OCI-LY7 (cell line): Measurements from ENCODE around the gene LRRC42. TPM values are rescaled to one million over a fixed set of nuclear protein-coding genes. Genes with fewer than 3 reads are reported as not detected.
"Not testable (repeated sequence)": the region's sequence is repeated elsewhere in the genome, so short reads cannot be mapped to it uniquely, and the experiment has no call there.

Source experiments
- BruUV-seq: library from RNA; stranded (reverse); fragments of 400-500 nt; replicated peaks from 2 replicates; lab custom pipeline; 2021; lab: Mats Ljungman, UMichigan
- CTCF ChIA-PET: fragments of 300-600 bp; sonication (Branson Sonifier 250); formaldehyde crosslinking; loops from one replicate; lab custom pipeline; 2022; ENCODE audit warnings: antibody characterized with exemption; ENCODE audit not compliant: unreplicated experiment; lab: Charles Lee
- POLR2A ChIA-PET: fragments of 300-600 bp; sonication (Branson Sonifier 250); formaldehyde crosslinking; loops from one replicate; lab custom pipeline; 2022; ENCODE audit warnings: antibody characterized with exemption; lab: Charles Lee
- DNase-seq: peaks from one replicate; pipeline ENCODE4 v3.0.0-alpha.2; 2015; ENCODE audit warnings: low spot score
- H2AFZ ChIP-seq: fragments of 200-600 bp; sonication (generic), shearing (Covaris generic); 2 replicates; pipeline ENCODE4 v1.6.1; 2014; ENCODE audit warnings: mild to moderate bottlenecking, antibody characterized with exemption, low read length, moderate library complexity
- H3K27ac ChIP-seq: fragments of 200-600 bp; sonication (generic); 2 replicates; pipeline ENCODE4 v1.5.1; 2014; ENCODE audit warnings: mixed run types, low read depth, mild to moderate bottlenecking, moderate library complexity, low read length, inconsistent platforms; ENCODE audit not compliant: poor library complexity, severe bottlenecking
- H3K36me3 ChIP-seq: fragments of 200-600 bp; sonication (generic); 2 replicates; pipeline ENCODE4 v1.6.1; 2014; ENCODE audit warnings: mild to moderate bottlenecking, antibody characterized with exemption, low read length, moderate library complexity, mixed read lengths; ENCODE audit not compliant: insufficient read depth
- H3K4me1 ChIP-seq: fragments of 200-600 bp; sonication (generic); 2 replicates; pipeline ENCODE4 v1.5.1; 2014; ENCODE audit warnings: mild to moderate bottlenecking, low read length; ENCODE audit not compliant: insufficient read depth, poor library complexity, severe bottlenecking
- H3K4me2 ChIP-seq: fragments of 200-600 bp; sonication (generic); 2 replicates; pipeline ENCODE4 v1.6.1; 2014; ENCODE audit warnings: mild to moderate bottlenecking, low read length
- H3K4me3 ChIP-seq: fragments of 200-600 bp; sonication (generic); 2 replicates; pipeline ENCODE4 v1.5.1; 2014; ENCODE audit warnings: mild to moderate bottlenecking, low read depth, low read length; ENCODE audit not compliant: poor library complexity, severe bottlenecking
- H3K79me2 ChIP-seq: fragments of 200-600 bp; sonication (generic); 2 replicates; pipeline ENCODE4 v1.6.1; 2016; ENCODE audit warnings: low read depth, mild to moderate bottlenecking, low read length, moderate library complexity, mixed read lengths; ENCODE audit not compliant: insufficient read depth
- H3K9me2 ChIP-seq: fragments of 200-600 bp; sonication (generic); 2 replicates; pipeline ENCODE4 v1.6.1; 2016; ENCODE audit warnings: mild to moderate bottlenecking, low read length, mixed read lengths; ENCODE audit not compliant: insufficient read depth
- H3K9me3 ChIP-seq: fragments of 200-600 bp; sonication (generic); 2 replicates; pipeline ENCODE4 v1.6.1; 2014; ENCODE audit warnings: mild to moderate bottlenecking, mixed run types, low read length, mixed read lengths
- H4K20me1 ChIP-seq: fragments of 200-600 bp; sonication (generic); 2 replicates; pipeline ENCODE4 v1.6.1; 2014; ENCODE audit warnings: mild to moderate bottlenecking, antibody characterized with exemption, low read length, moderate library complexity, mixed read lengths; ENCODE audit not compliant: insufficient read depth
- CTCF ChIP-seq: fragments of 200-600 bp; sonication (generic); conservative IDR thresholded peaks from 2 replicates; pipeline ENCODE4 v1.5.1; 2014; ENCODE audit warnings: mild to moderate bottlenecking, antibody characterized with exemption, low read length, moderate library complexity, mixed read lengths
- EZH2phosphoT487 ChIP-seq: fragments of 200-600 bp; sonication (generic); IDR thresholded peaks from 2 replicates; pipeline ENCODE4 v1.6.1; 2018; ENCODE audit warnings: low read depth, borderline replicate concordance, mild to moderate bottlenecking, mixed run types, antibody characterized with exemption, low read length, moderate library complexity, mixed read lengths
- intact Hi-C: fragments of 100-400 bp; cut with micrococcal nuclease; formaldehyde crosslinking; loops from one replicate; pipeline ENCODE4 v1.10.0; 2022; ENCODE audit not compliant: unreplicated experiment
- total RNA-seq, 2 experiments: library from RNA; depleted of rRNA in 1 of 2; stranded (reverse); fragments of >200 nt in 1 of 2; shearing (Covaris generic) in 1 of 2; gene quantifications; 2 replicates each; pipeline ENCODE4 v1.2.3, GENCODE V29; 2014 to 2022

The LRRC42 gene
- total RNA-seq, 2 experiments from 2014 or later = 17.5 to 18.5 TPM

GRCh38 chr1:53992085-53992874 is 46.1 kb downstream of the LRRC42 start:
- TF ChIP-seq EZH2phosphoT487 (no peak), CTCF (no peak)
- Histone ChIP-seq H3K4me3 (no peak overlapping the region), H4K20me1 (no peaks in the 10 kb centered on the region), H3K36me3 (no peaks in the 10 kb centered on the region), H3K79me2 (no peaks in the 10 kb centered on the region), H3K4me1 (no peaks in the 10 kb centered on the region), H2AFZ (no peak overlapping the region), H3K4me2 (no peak overlapping the region), H3K9me3 (no peaks in the 10 kb centered on the region), H3K27ac (no peak overlapping the region), H3K9me2 (no peaks in the 10 kb centered on the region)
- ChIA-PET POLR2A (no interaction called here), CTCF (no interaction called here)
- no peak for DNase-seq
- BruUV-seq = no TSS peak
- intact Hi-C loops = no loop called here

- H3K79me2 ChIP-seq, H3K36me3 ChIP-seq, H3K27ac ChIP-seq, H3K9me2 ChIP-seq, H3K4me3 ChIP-seq, BruUV-seq, H4K20me1 ChIP-seq, CTCF ChIA-PET, H3K4me2 ChIP-seq, H2AFZ ChIP-seq, H3K4me1 ChIP-seq, intact Hi-C loops, H3K9me3 ChIP-seq, DNase-seq: not testable (repeated sequence)
- POLR2A ChIA-PET = interaction anchor here (0.7 kb wide), 1 partner anchor 35 kb away, joined by 5 read pairs; no protein-coding TSS in a partner anchor
These were observed 48.4 kb downstream of the LRRC42 start for GRCh38 chr1:53994516-53994915.

- TF ChIP-seq EZH2phosphoT487 (no peak), CTCF (no peak)
- DNase-seq = no peak
- ChIA-PET CTCF (no interaction called here), POLR2A (no interaction called here)
- Histone ChIP-seq H4K20me1 (no peaks in the 10 kb centered on the region), H3K4me2 (no peak overlapping the region), H3K79me2 (no peaks in the 10 kb centered on the region), H3K9me3 (no peaks in the 10 kb centered on the region), H3K27ac (no peak overlapping the region), H3K36me3 (no peaks in the 10 kb centered on the region), H3K4me3 (no peak overlapping the region), H3K9me2 (no peaks in the 10 kb centered on the region), H3K4me1 (no peaks in the 10 kb centered on the region), H2AFZ (no peak overlapping the region)
- BruUV-seq = no TSS peak
- intact Hi-C loops = no loop called here
These were observed 49.5 kb downstream of the LRRC42 start for GRCh38 chr1:53995683-53996082.
